ENCODE data around the gene RAB27A.
A peak's percentile ranks its signal among the peaks of the same experiment; 100 is the strongest.
"Not testable (repeated sequence)": the region's sequence is repeated elsewhere in the genome, so short reads cannot be mapped to it uniquely, and the experiment has no call there.

RAB27A gene

DNA sequence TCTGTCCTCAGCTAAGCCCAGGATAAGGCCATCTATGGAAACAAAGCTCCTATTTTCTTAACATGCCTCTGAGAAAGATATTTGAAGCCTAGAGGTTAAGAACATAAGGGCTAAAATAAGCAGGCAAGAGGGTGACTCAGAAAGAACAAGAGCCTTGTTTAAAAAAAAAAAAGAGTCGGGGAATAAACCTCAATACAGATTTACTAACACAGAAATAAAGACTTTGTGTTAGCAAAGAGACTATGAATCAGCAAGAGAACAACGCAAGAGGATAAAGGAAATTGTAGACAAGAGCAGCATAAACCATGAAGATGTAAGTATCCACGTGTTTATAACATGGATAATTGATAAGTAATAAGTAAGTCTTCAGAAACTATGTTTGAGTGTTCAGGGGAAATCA is 36.0 kb downstream of the RAB27A start:
- no peak overlapping the region for H3K27ac ChIP-seq (ENCODE audit: low read depth, low read length)
- H3K4me1 ChIP-seq (ENCODE audit: control insufficient read depth, low read depth, low read length): peaks cover 5% of the 10 kb centered on the region
- no peaks in the 10 kb centered on the region for H3K27me3 ChIP-seq (ENCODE audit: insufficient read depth, low read length, poor library complexity)
- H3K79me2 ChIP-seq (ENCODE audit: control insufficient read depth, insufficient read depth, low read length): no peaks in the 10 kb centered on the region
- H3K36me3 ChIP-seq (ENCODE audit: control insufficient read depth, insufficient read depth, low read length): no peaks in the 10 kb centered on the region
- no peak overlapping the region for H3K56ac ChIP-seq (ENCODE audit: low read length)
- no peak overlapping the region for H3K9ac ChIP-seq (ENCODE audit: low read length)
- no peaks in the 10 kb centered on the region for H3K79me1 ChIP-seq (ENCODE audit: low read length)
- no peak overlapping the region for H4K5ac ChIP-seq (ENCODE audit: low read length)
- no peak overlapping the region for H2BK5ac ChIP-seq (ENCODE audit: low read length)
- H3K4me3 ChIP-seq (ENCODE audit: low read length): no peak overlapping the region
- no peak overlapping the region for H2AK5ac ChIP-seq (ENCODE audit: low read length)
- no peak for DNase-seq
- no peak overlapping the region for H3K18ac ChIP-seq (ENCODE audit: low read length)
- no peak overlapping the region for H3K4me2 ChIP-seq (ENCODE audit: low read length)
- no peak overlapping the region for H3K23ac ChIP-seq (ENCODE audit: low read length)
- WGBS (ENCODE audit: extremely low coverage, insufficient coverage, low lambda C conversion rate): no CpG with 5 or more reads among the region's 3 CpGs
- no peak overlapping the region for H2BK120ac ChIP-seq (ENCODE audit: low read depth, low read length)
- no peak overlapping the region for H2BK15ac ChIP-seq (replicated peaks; ENCODE audit: low read depth)
- H3K4ac ChIP-seq (ENCODE audit: low read depth, low read length): no peak overlapping the region
- H4K8ac ChIP-seq (ENCODE audit: low read depth, low read length): no peak overlapping the region

- H4K8ac ChIP-seq (ENCODE audit: low read depth, low read length); H2BK5ac ChIP-seq (ENCODE audit: low read length); H3K79me2 ChIP-seq (ENCODE audit: control insufficient read depth, insufficient read depth, low read length); H4K5ac ChIP-seq (ENCODE audit: low read length); H3K4me1 ChIP-seq (ENCODE audit: control insufficient read depth, low read depth, low read length); H3K4ac ChIP-seq (ENCODE audit: low read depth, low read length); H3K56ac ChIP-seq (ENCODE audit: low read length); H3K4me2 ChIP-seq (ENCODE audit: low read length); H3K79me1 ChIP-seq (ENCODE audit: low read length); H3K27ac ChIP-seq (ENCODE audit: low read depth, low read length); H3K27me3 ChIP-seq (ENCODE audit: insufficient read depth, low read length, poor library complexity); H3K4me3 ChIP-seq (ENCODE audit: low read length); H3K23ac ChIP-seq (ENCODE audit: low read length); H3K18ac ChIP-seq (ENCODE audit: low read length); DNase-seq; H2BK120ac ChIP-seq (ENCODE audit: low read depth, low read length); H3K9ac ChIP-seq (ENCODE audit: low read length); H2AK5ac ChIP-seq (ENCODE audit: low read length); H3K36me3 ChIP-seq (ENCODE audit: control insufficient read depth, insufficient read depth, low read length); H2BK15ac ChIP-seq (replicated peaks; ENCODE audit: low read depth): not testable (repeated sequence)
- whole genome bisulfite sequencing (ENCODE audit: extremely low coverage, insufficient coverage, low lambda C conversion rate): no CpG with 5 or more reads among the region's 8 CpGs
These were observed 37.4 kb downstream of the RAB27A start for GRCh38 chr15:55252201-55252600.

- H2BK120ac ChIP-seq (ENCODE audit: low read depth, low read length): no peak overlapping the region
- no peaks in the 10 kb centered on the region for H3K27me3 ChIP-seq (ENCODE audit: insufficient read depth, low read length, poor library complexity)
- no peak overlapping the region for H3K4me2 ChIP-seq (ENCODE audit: low read length)
- H3K79me1 ChIP-seq (ENCODE audit: low read length): no peaks in the 10 kb centered on the region
- WGBS (ENCODE audit: extremely low coverage, insufficient coverage, low lambda C conversion rate): no CpG with 5 or more reads among the region's 4 CpGs
- no peak overlapping the region for H3K56ac ChIP-seq (ENCODE audit: low read length)
- no peak overlapping the region for H4K5ac ChIP-seq (ENCODE audit: low read length)
- no peaks in the 10 kb centered on the region for H3K36me3 ChIP-seq (ENCODE audit: control insufficient read depth, insufficient read depth, low read length)
- no peak overlapping the region for H3K18ac ChIP-seq (ENCODE audit: low read length)
- H3K23ac ChIP-seq (ENCODE audit: low read length): no peak overlapping the region
- peak; percentile 84 for DNase-seq
- no peak overlapping the region for H2AK5ac ChIP-seq (ENCODE audit: low read length)
- no peaks in the 10 kb centered on the region for H3K79me2 ChIP-seq (ENCODE audit: control insufficient read depth, insufficient read depth, low read length)
- H2BK15ac ChIP-seq (replicated peaks; ENCODE audit: low read depth): no peak overlapping the region
- no peak overlapping the region for H3K9ac ChIP-seq (ENCODE audit: low read length)
- no peak overlapping the region for H2BK5ac ChIP-seq (ENCODE audit: low read length)
- H4K8ac ChIP-seq (ENCODE audit: low read depth, low read length): no peak overlapping the region
- H3K27ac ChIP-seq (ENCODE audit: low read depth, low read length): no peak overlapping the region
- no peak overlapping the region for H3K4me3 ChIP-seq (ENCODE audit: low read length)
- H3K4me1 ChIP-seq (ENCODE audit: control insufficient read depth, low read depth, low read length): peaks cover 8% of the 10 kb centered on the region
- H3K4ac ChIP-seq (ENCODE audit: low read depth, low read length): no peak overlapping the region
These were observed 38.7 kb downstream of the RAB27A start for GRCh38 chr15:55250941-55251340.

DNA sequence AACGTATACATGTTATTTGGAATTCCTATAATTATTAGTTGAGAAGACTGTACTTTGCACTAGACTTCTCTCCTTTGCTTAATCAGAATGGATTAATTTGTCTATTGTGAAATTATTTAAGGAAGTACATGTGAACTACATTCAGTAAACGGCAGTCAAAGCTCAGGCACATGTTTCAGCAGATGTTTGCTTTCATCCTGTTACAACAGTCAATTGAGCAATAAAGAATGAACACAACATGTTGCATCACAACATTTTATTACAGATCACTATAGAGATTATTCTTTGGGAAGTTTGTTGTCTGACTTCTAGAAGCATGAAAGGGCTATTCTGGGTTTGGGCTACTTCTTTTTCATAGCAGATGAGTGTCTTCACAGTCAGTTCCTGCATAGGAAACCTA is 39.2 kb downstream of the RAB27A start:
- Histone ChIP-seq H3K36me3 (ENCODE audit: control insufficient read depth, insufficient read depth, low read length) (no peaks in the 10 kb centered on the region), H3K56ac (ENCODE audit: low read length) (no peak overlapping the region), H3K4me1 (ENCODE audit: control insufficient read depth, low read depth, low read length) (peaks cover 8% of the 10 kb centered on the region), H3K4ac (ENCODE audit: low read depth, low read length) (no peak overlapping the region), H4K5ac (ENCODE audit: low read length) (no peak overlapping the region), H3K79me2 (ENCODE audit: control insufficient read depth, insufficient read depth, low read length) (no peaks in the 10 kb centered on the region), H3K27me3 (ENCODE audit: insufficient read depth, low read length, poor library complexity) (no peaks in the 10 kb centered on the region), H4K8ac (ENCODE audit: low read depth, low read length) (no peak overlapping the region), H2AK5ac (ENCODE audit: low read length) (no peak overlapping the region), H2BK120ac (ENCODE audit: low read depth, low read length) (peak overlapping the region; percentile 40), H3K9ac (ENCODE audit: low read length) (no peak overlapping the region), H3K18ac (ENCODE audit: low read length) (no peak overlapping the region), H3K27ac (ENCODE audit: low read depth, low read length) (no peak overlapping the region), H3K79me1 (ENCODE audit: low read length) (no peaks in the 10 kb centered on the region), H3K23ac (ENCODE audit: low read length) (no peak overlapping the region), H2BK5ac (ENCODE audit: low read length) (no peak overlapping the region), H3K4me2 (ENCODE audit: low read length) (no peak overlapping the region), H3K4me3 (ENCODE audit: low read length) (no peak overlapping the region), H2BK15ac (replicated peaks; ENCODE audit: low read depth) (no peak overlapping the region)
- no peak for DNase-seq
- no CpG with 5 or more reads among the region's 2 CpGs for WGBS (ENCODE audit: extremely low coverage, insufficient coverage, low lambda C conversion rate)

GRCh38 chr15:55249885-55250284 is 39.7 kb downstream of the RAB27A start:
- not testable (repeated sequence) for H3K27me3 ChIP-seq (ENCODE audit: insufficient read depth, low read length, poor library complexity); H3K9ac ChIP-seq (ENCODE audit: low read length); H3K4ac ChIP-seq (ENCODE audit: low read depth, low read length); H2BK120ac ChIP-seq (ENCODE audit: low read depth, low read length); H3K27ac ChIP-seq (ENCODE audit: low read depth, low read length); H3K4me2 ChIP-seq (ENCODE audit: low read length); H2BK15ac ChIP-seq (replicated peaks; ENCODE audit: low read depth); H4K5ac ChIP-seq (ENCODE audit: low read length); H2AK5ac ChIP-seq (ENCODE audit: low read length); DNase-seq; H3K79me2 ChIP-seq (ENCODE audit: control insufficient read depth, insufficient read depth, low read length); H3K18ac ChIP-seq (ENCODE audit: low read length); H3K23ac ChIP-seq (ENCODE audit: low read length); H3K36me3 ChIP-seq (ENCODE audit: control insufficient read depth, insufficient read depth, low read length); H3K79me1 ChIP-seq (ENCODE audit: low read length); H4K8ac ChIP-seq (ENCODE audit: low read depth, low read length); H3K4me3 ChIP-seq (ENCODE audit: low read length); H3K4me1 ChIP-seq (ENCODE audit: control insufficient read depth, low read depth, low read length); H3K56ac ChIP-seq (ENCODE audit: low read length); H2BK5ac ChIP-seq (ENCODE audit: low read length)
- no CpG with 5 or more reads among the region's 9 CpGs for WGBS (ENCODE audit: extremely low coverage, insufficient coverage, low lambda C conversion rate)

DNA sequence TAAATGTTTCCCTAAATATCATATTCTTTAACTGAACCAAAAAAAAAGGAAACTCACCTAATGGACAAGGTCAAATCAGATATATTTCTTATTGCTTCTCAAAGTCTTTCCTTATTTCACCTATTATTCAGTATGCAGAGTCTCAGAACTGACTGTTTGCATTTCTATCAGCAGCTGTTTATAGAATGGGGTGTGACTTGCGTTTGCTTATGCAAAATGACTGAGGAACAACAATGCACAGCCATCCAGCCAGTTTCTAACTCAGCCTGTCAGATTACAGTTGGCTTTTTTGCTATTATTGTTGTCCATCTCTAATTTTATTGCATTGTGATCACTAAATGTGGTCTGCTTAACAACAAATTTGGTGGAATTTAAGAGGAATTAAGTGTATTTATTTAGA is 40.7 kb downstream of the RAB27A start:
- no peaks in the 10 kb centered on the region for H3K79me1 ChIP-seq (ENCODE audit: low read length)
- H3K27ac ChIP-seq (ENCODE audit: low read depth, low read length): no peak overlapping the region
- no peak overlapping the region for H3K23ac ChIP-seq (ENCODE audit: low read length)
- no peak overlapping the region for H4K8ac ChIP-seq (ENCODE audit: low read depth, low read length)
- H3K56ac ChIP-seq (ENCODE audit: low read length): no peak overlapping the region
- H3K9ac ChIP-seq (ENCODE audit: low read length): no peak overlapping the region
- H2BK15ac ChIP-seq (replicated peaks; ENCODE audit: low read depth): no peak overlapping the region
- H3K79me2 ChIP-seq (ENCODE audit: control insufficient read depth, insufficient read depth, low read length): no peaks in the 10 kb centered on the region
- no peak overlapping the region for H3K4ac ChIP-seq (ENCODE audit: low read depth, low read length)
- DNase-seq: no peak
- H3K18ac ChIP-seq (ENCODE audit: low read length): no peak overlapping the region
- no peak overlapping the region for H2BK120ac ChIP-seq (ENCODE audit: low read depth, low read length)
- no peak overlapping the region for H3K4me2 ChIP-seq (ENCODE audit: low read length)
- no peaks in the 10 kb centered on the region for H3K36me3 ChIP-seq (ENCODE audit: control insufficient read depth, insufficient read depth, low read length)
- H2AK5ac ChIP-seq (ENCODE audit: low read length): no peak overlapping the region
- H3K4me3 ChIP-seq (ENCODE audit: low read length): no peak overlapping the region
- no peaks in the 10 kb centered on the region for H3K27me3 ChIP-seq (ENCODE audit: insufficient read depth, low read length, poor library complexity)
- H3K4me1 ChIP-seq (ENCODE audit: control insufficient read depth, low read depth, low read length): peaks cover 8% of the 10 kb centered on the region
- H4K5ac ChIP-seq (ENCODE audit: low read length): no peak overlapping the region
- H2BK5ac ChIP-seq (ENCODE audit: low read length): no peak overlapping the region
- no CpG with 5 or more reads among the region's 1 CpG for WGBS (ENCODE audit: extremely low coverage, insufficient coverage, low lambda C conversion rate)
